ENCODE data around the gene PREX1.

DNA sequence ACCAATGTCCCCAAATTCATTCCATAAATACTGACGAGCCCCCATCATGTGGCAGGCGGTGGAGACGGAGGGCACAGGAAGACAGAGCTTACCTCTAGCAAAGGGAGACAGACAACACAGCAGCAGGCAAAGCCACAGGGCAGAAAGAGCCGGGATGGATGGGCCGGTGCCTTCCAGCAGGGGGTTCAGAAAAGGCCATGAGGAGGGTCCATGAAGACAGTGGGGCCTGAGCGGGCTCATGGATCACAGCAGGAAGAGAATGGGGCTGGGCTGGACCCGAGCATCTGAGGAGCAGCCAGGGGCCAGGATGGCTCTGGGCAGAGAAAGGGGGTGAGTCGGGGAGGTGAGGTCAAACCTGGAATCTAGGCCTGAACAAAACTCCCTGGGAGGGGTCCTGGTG is 42.0 kb downstream of the PREX1 start:
- TF ChIP-seq ZNF274 (IDR thresholded peaks at IDR 0.05; ENCODE audit: low read depth, low read length) (no peak), YY1 (IDR thresholded peaks at IDR 0.05; ENCODE audit: insufficient read depth, insufficient read length) (no peak), SUZ12 (IDR thresholded peaks at IDR 0.05; ENCODE audit: extremely low read depth, insufficient read depth, insufficient read length) (no peak)

Measured in NT2/D1 (cell line).